ENCODE measurements around the gene COL19A1. TPM values are rescaled to one million over a fixed set of nuclear protein-coding genes. Genes with fewer than 3 reads are reported as not detected.
"Not testable (repeated sequence)": the region's sequence is repeated elsewhere in the genome, so short reads cannot be mapped to it uniquely, and the experiment has no call there.

COL19A1 gene
- total and polyA plus RNA-seq, 5 experiments from 2014 or later, result 0.02 to 2.1 (median 0.95) TPM; not detected in 1

- ATAC-seq (no peak), DNase-seq (no peak)
- Mint-ChIP-seq H3K27ac (peak overlapping the region in 1 of 10 donors; percentile 37), H3K36me3 (no peaks in the 10 kb centered on the region), H3K4me1 (peaks cover 0 to 14% (median 0%) of the 10 kb centered on the region in 4 donors), H3K9me3 (no peaks in the 10 kb centered on the region), H3K27me3 (peaks cover 0 to 9% (median 0%) of the 10 kb centered on the region in 5 donors), H3K4me3 (no peak overlapping the region)
- POLR2A ChIA-PET, result no interaction called here
Observed at GRCh38 chr6:69917834-69918233, 51.5 kb downstream of the COL19A1 start.

GRCh38 chr6:69918813-69919475 is 52.6 kb downstream of the COL19A1 start:
- Mint-ChIP-seq H3K27me3 (peaks cover 0 to 9% (median 0%) of the 10 kb centered on the region in 5 donors), H3K4me3 (no peak overlapping the region), H3K36me3 (no peaks in the 10 kb centered on the region), H3K4me1 (peaks cover 0 to 10% (median 0%) of the 10 kb centered on the region in 4 donors), H3K27ac (no peak overlapping the region), H3K9me3 (peaks cover 0 to 2% (median 0%) of the 10 kb centered on the region in 9 donors)
- ATAC-seq (no peak), DNase-seq (no peak)
- POLR2A ChIA-PET, result no interaction called here

- H3K27ac Mint-ChIP-seq, POLR2A ChIA-PET, H3K4me3 Mint-ChIP-seq, H3K36me3 Mint-ChIP-seq, DNase-seq, ATAC-seq, H3K4me1 Mint-ChIP-seq: not testable (repeated sequence)
- peaks cover 0 to 13% (median 5%) of the 10 kb centered on the region in 9 donors for H3K9me3 Mint-ChIP-seq
- peaks cover 0 to 11% (median 0%) of the 10 kb centered on the region in 5 donors for H3K27me3 Mint-ChIP-seq
Observed at GRCh38 chr6:69921066-69921465, 54.7 kb downstream of the COL19A1 start.

- H3K36me3 Mint-ChIP-seq, H3K27ac Mint-ChIP-seq, DNase-seq, ATAC-seq, POLR2A ChIA-PET, H3K4me3 Mint-ChIP-seq, H3K4me1 Mint-ChIP-seq: not testable (repeated sequence)
- H3K27me3 Mint-ChIP-seq, result peaks cover 0 to 17% (median 2%) of the 10 kb centered on the region in 5 donors
- H3K9me3 Mint-ChIP-seq, result peaks cover 0 to 18% (median 8%) of the 10 kb centered on the region in 9 donors
Observed at GRCh38 chr6:69921611-69922010, 55.3 kb downstream of the COL19A1 start.

GRCh38 chr6:69926745-69927144 is 60.4 kb downstream of the COL19A1 start:
- Mint-ChIP-seq H3K27ac (no peak overlapping the region), H3K4me1 (no peaks in the 10 kb centered on the region), H3K4me3 (no peak overlapping the region), H3K9me3 (peaks cover 0 to 26% (median 13%) of the 10 kb centered on the region in 9 donors), H3K27me3 (peaks cover 2 to 19% (median 3%) of the 10 kb centered on the region in 5 donors), H3K36me3 (peaks cover 0 to 9% (median 8%) of the 10 kb centered on the region in 3 donors)
- DNase-seq (no peak), ATAC-seq (no peak)
- POLR2A ChIA-PET, result no interaction called here

GRCh38 chr6:69933239-69933638 is 66.9 kb downstream of the COL19A1 start:
- Mint-ChIP-seq H3K9me3 (no peaks in the 10 kb centered on the region), H3K27me3 (peaks cover 0 to 29% (median 8%) of the 10 kb centered on the region in 5 donors), H3K27ac (no peak overlapping the region), H3K36me3 (no peaks in the 10 kb centered on the region), H3K4me3 (no peak overlapping the region), H3K4me1 (no peaks in the 10 kb centered on the region)
- no peak for ATAC-seq
- DNase-seq, result no peak
- POLR2A ChIA-PET, result no interaction called here

GRCh38 chr6:69935079-69935478 is 68.7 kb downstream of the COL19A1 start:
- POLR2A ChIA-PET, result no interaction called here
- H3K9me3 Mint-ChIP-seq, result no peaks in the 10 kb centered on the region
- no peak overlapping the region for H3K4me3 Mint-ChIP-seq
- H3K4me1 Mint-ChIP-seq, result no peaks in the 10 kb centered on the region
- ATAC-seq (no peak), DNase-seq (no peak)
- peaks cover 0 to 19% (median 8%) of the 10 kb centered on the region in 5 donors for H3K27me3 Mint-ChIP-seq
- H3K36me3 Mint-ChIP-seq, result no peaks in the 10 kb centered on the region
- no peak overlapping the region for H3K27ac Mint-ChIP-seq

GRCh38 chr6:69936674-69937363 is 70.5 kb downstream of the COL19A1 start:
- DNase-seq (no peak), ATAC-seq (no peak)
- Mint-ChIP-seq H3K27me3 (peaks cover 0 to 19% (median 8%) of the 10 kb centered on the region in 5 donors), H3K36me3 (no peaks in the 10 kb centered on the region), H3K4me1 (no peaks in the 10 kb centered on the region), H3K9me3 (no peaks in the 10 kb centered on the region), H3K4me3 (no peak overlapping the region), H3K27ac (no peak overlapping the region)
- POLR2A ChIA-PET, result interaction anchor here (0.6 kb wide), 1 partner anchor 118 kb away, joined by 5 read pairs; no protein-coding TSS in a partner anchor

GRCh38 chr6:69937402-69938136 is 71.2 kb downstream of the COL19A1 start:
- H3K9me3 Mint-ChIP-seq, result no peaks in the 10 kb centered on the region
- POLR2A ChIA-PET, result interaction anchor here (0.6 kb wide), 1 partner anchor 119 kb away, joined by 5 read pairs; no protein-coding TSS in a partner anchor
- H3K4me1 Mint-ChIP-seq, result no peaks in the 10 kb centered on the region
- no peak overlapping the region for H3K27ac Mint-ChIP-seq
- no peaks in the 10 kb centered on the region for H3K36me3 Mint-ChIP-seq
- peaks cover 0 to 21% (median 8%) of the 10 kb centered on the region in 5 donors for H3K27me3 Mint-ChIP-seq
- ATAC-seq (no peak), DNase-seq (no peak)
- no peak overlapping the region for H3K4me3 Mint-ChIP-seq

- H3K9me3 Mint-ChIP-seq, result peaks cover 0 to 2% (median 0%) of the 10 kb centered on the region in 9 donors
- POLR2A ChIA-PET, result no interaction called here
- ATAC-seq, result no peak
- no peak overlapping the region for H3K4me3 Mint-ChIP-seq
- H3K36me3 Mint-ChIP-seq, result no peaks in the 10 kb centered on the region
- DNase-seq, result no peak
- peaks cover 10 to 46% (median 15%) of the 10 kb centered on the region in 5 donors for H3K27me3 Mint-ChIP-seq
- H3K4me1 Mint-ChIP-seq, result peaks cover 0 to 4% (median 0%) of the 10 kb centered on the region in 4 donors
- no peak overlapping the region for H3K27ac Mint-ChIP-seq
Observed at GRCh38 chr6:69942485-69942884, 76.1 kb downstream of the COL19A1 start.

GRCh38 chr6:69945192-69945591 is 78.8 kb downstream of the COL19A1 start:
- H3K27me3 Mint-ChIP-seq, result peaks cover 8 to 50% (median 16%) of the 10 kb centered on the region in 5 donors
- H3K4me3 Mint-ChIP-seq, result no peak overlapping the region
- ATAC-seq (no peak), DNase-seq (no peak)
- peaks cover 0 to 4% (median 0%) of the 10 kb centered on the region in 4 donors for H3K4me1 Mint-ChIP-seq
- POLR2A ChIA-PET, result no interaction called here
- H3K36me3 Mint-ChIP-seq, result no peaks in the 10 kb centered on the region
- H3K27ac Mint-ChIP-seq, result no peak overlapping the region
- peaks cover 0 to 2% (median 0%) of the 10 kb centered on the region in 9 donors for H3K9me3 Mint-ChIP-seq

GRCh38 chr6:69948479-69949114 is 82.2 kb downstream of the COL19A1 start:
- no peak for ATAC-seq
- no peak overlapping the region for H3K4me3 Mint-ChIP-seq
- POLR2A ChIA-PET, result no interaction called here

More at GRCh38 chr6:69948479-69949114, 82.2 kb downstream of the COL19A1 start:
- H3K27me3 Mint-ChIP-seq, result peaks cover 8 to 38% (median 15%) of the 10 kb centered on the region in 5 donors
- H3K9me3 Mint-ChIP-seq, result peaks cover 0 to 2% (median 0%) of the 10 kb centered on the region in 9 donors
- H3K27ac Mint-ChIP-seq, result no peak overlapping the region
- peaks cover 0 to 4% (median 0%) of the 10 kb centered on the region in 4 donors for H3K4me1 Mint-ChIP-seq
- no peak for DNase-seq
- H3K36me3 Mint-ChIP-seq, result no peaks in the 10 kb centered on the region
